HG03039 (cell line): ENCODE measurements around the gene IL10RA.
"Not testable (repeated sequence)": the region's sequence is repeated elsewhere in the genome, so short reads cannot be mapped to it uniquely, and the experiment has no call there.

ENCODE experiments used
- ATAC-seq: cut with Tn5 transposase; IDR thresholded peaks from one replicate; pipeline ENCODE4 v1.9.1; 2021; ENCODE audit warnings: mild to moderate bottlenecking, moderate library complexity; ENCODE audit not compliant: unreplicated experiment

IL10RA gene

GRCh38 chr11:117960406-117960805 lies 25.8 kb upstream of the IL10RA start:
- ATAC-seq: no peak

GRCh38 chr11:117961896-117962295 lies 24.3 kb upstream of the IL10RA start:
- ATAC-seq: no peak

GRCh38 chr11:117962826-117963225 lies 23.4 kb upstream of the IL10RA start:
- ATAC-seq: no peak

- ATAC-seq: no peak
These were observed 19.3 kb upstream of the IL10RA start for GRCh38 chr11:117966908-117967307.

- ATAC-seq: no peak
These were observed 16.8 kb upstream of the IL10RA start for GRCh38 chr11:117969160-117969991.

- no peak for ATAC-seq
These were observed 15.7 kb upstream of the IL10RA start for GRCh38 chr11:117970400-117971024.

- no peak for ATAC-seq
These were observed 14.2 kb upstream of the IL10RA start for GRCh38 chr11:117972044-117972443.

- ATAC-seq: no peak
These were observed 13.3 kb upstream of the IL10RA start for GRCh38 chr11:117972629-117973502.

GRCh38 chr11:117973503-117973860 lies 12.7 kb upstream of the IL10RA start:
- no peak for ATAC-seq

- no peak for ATAC-seq
These were observed 9.7 kb upstream of the IL10RA start for GRCh38 chr11:117976445-117976844.

GRCh38 chr11:117977029-117977428 lies 9.2 kb upstream of the IL10RA start:
- no peak for ATAC-seq

GRCh38 chr11:117977612-117978264 lies 8.5 kb upstream of the IL10RA start:
- ATAC-seq: not testable (repeated sequence)

- ATAC-seq: not testable (repeated sequence)
These were observed 7.8 kb upstream of the IL10RA start for GRCh38 chr11:117978291-117978910.

- ATAC-seq: no peak
These were observed 7.2 kb upstream of the IL10RA start for GRCh38 chr11:117978991-117979390.

- ATAC-seq: no peak
These were observed 6.5 kb upstream of the IL10RA start for GRCh38 chr11:117979481-117980211.

- ATAC-seq: no peak
These were observed 5.9 kb upstream of the IL10RA start for GRCh38 chr11:117980280-117980679.

- ATAC-seq: no peak
These were observed 5.5 kb upstream of the IL10RA start for GRCh38 chr11:117980720-117981119.

GRCh38 chr11:117983163-117983475 lies 3.1 kb upstream of the IL10RA start:
- no peak for ATAC-seq

GRCh38 chr11:117984476-117984875 lies 1.7 kb upstream of the IL10RA start:
- no peak for ATAC-seq

GRCh38 chr11:117986981-117987574 lies 884 bp downstream of the IL10RA start:
- peak; percentile 37 for ATAC-seq
